PC-9 (cell line): Measurements from ENCODE around the gene CYP11A1. TPM values are rescaled to one million over a fixed set of nuclear protein-coding genes. Genes with fewer than 3 reads are reported as not detected.

ENCODE experiments used
- BruUV-seq: library from RNA; stranded (reverse); fragments of 400-500 nt; replicated peaks from 2 replicates; lab custom pipeline; 2021; lab: Mats Ljungman, UMichigan
- CTCF ChIA-PET: fragments of 300-600 bp; sonication (Branson Sonifier 250); formaldehyde crosslinking; loops from one replicate; lab custom pipeline; 2022; ENCODE audit warnings: antibody characterized with exemption; lab: Charles Lee
- POLR2A ChIA-PET: fragments of 300-600 bp; sonication (Branson Sonifier 250); formaldehyde crosslinking; loops from one replicate; lab custom pipeline; 2022; ENCODE audit warnings: antibody characterized with exemption; ENCODE audit not compliant: unreplicated experiment; lab: Charles Lee
- DNase-seq, 2 experiments: peaks; one replicate each; pipeline versions ENCODE4 v3.0.0 to v3.0.0-alpha.2; 2015 to 2022; ENCODE audit warnings: mixed read lengths in 1 of 2
- H2AFZ ChIP-seq: fragments of 200-600 bp; sonication (generic); 2 replicates; pipeline ENCODE4 v1.8.1; 2017; ENCODE audit warnings: antibody characterized with exemption
- H3F3A ChIP-seq: fragments of 200-600 bp; sonication (generic); 2 replicates; pipeline ENCODE4 v1.8.1; 2017; ENCODE audit warnings: antibody characterized with exemption, mild to moderate bottlenecking, low read depth; ENCODE audit not compliant: insufficient read depth
- H3K27ac ChIP-seq: fragments of 200-600 bp; sonication (generic); 2 replicates; pipeline ENCODE4 v1.6.1; 2016; ENCODE audit warnings: mixed run types
- H3K27me3 ChIP-seq: fragments of 200-600 bp; sonication (generic); 2 replicates; pipeline ENCODE4 v1.6.1; 2016; ENCODE audit warnings: low read depth, mixed run types; ENCODE audit not compliant: insufficient read depth
- H3K36me3 ChIP-seq: fragments of 200-600 bp; sonication (generic); 2 replicates; pipeline ENCODE4 v1.6.1; 2016; ENCODE audit warnings: low read depth, mixed run types
- H3K4me1 ChIP-seq: fragments of 200-600 bp; sonication (generic); replicated peaks from 2 replicates; pipeline ENCODE4 v1.6.1; 2016; ENCODE audit warnings: mixed run types; ENCODE audit not compliant: insufficient read depth
- H3K4me2 ChIP-seq: fragments of 200-600 bp; sonication (generic); 2 replicates; pipeline ENCODE4 v1.6.1; 2017; ENCODE audit warnings: mixed run types
- H3K4me3 ChIP-seq: fragments of 200-600 bp; sonication (generic); 2 replicates; pipeline ENCODE4 v1.6.1; 2016; ENCODE audit warnings: mixed run types
- H3K79me2 ChIP-seq: fragments of 200-600 bp; sonication (generic); 2 replicates; pipeline ENCODE4 v1.6.1; 2017; ENCODE audit warnings: low read depth, mixed run types
- H3K9me2 ChIP-seq: fragments of 200-600 bp; sonication (generic); 2 replicates; pipeline ENCODE4 v1.8.1; 2017; ENCODE audit warnings: mild to moderate bottlenecking; ENCODE audit not compliant: insufficient read depth
- H3K9me3 ChIP-seq: fragments of 200-600 bp; sonication (generic); 2 replicates; pipeline ENCODE4 v1.8.1; 2016; ENCODE audit warnings: low read depth; ENCODE audit not compliant: insufficient read depth
- H4K20me1 ChIP-seq: fragments of 200-600 bp; sonication (generic); 2 replicates; pipeline ENCODE4 v1.8.1; 2017; ENCODE audit not compliant: insufficient read depth
- CTCF ChIP-seq: fragments of 200-600 bp; sonication (generic); conservative IDR thresholded peaks from 2 replicates; pipeline ENCODE4 v1.6.1; 2017; ENCODE audit warnings: mixed run types, antibody characterized with exemption, mild to moderate bottlenecking, moderate library complexity
- EZH2 ChIP-seq: fragments of 200-600 bp; sonication (generic); IDR thresholded peaks from 2 replicates; pipeline ENCODE4 v1.8.0; 2017; ENCODE audit warnings: antibody characterized with exemption, low read depth
- intact Hi-C: fragments of 100-400 bp; cut with micrococcal nuclease; formaldehyde crosslinking; loops from one replicate; pipeline ENCODE4 v1.10.0; 2022; ENCODE audit not compliant: unreplicated experiment
- total RNA-seq: library from RNA; stranded (reverse); gene quantifications from 2 replicates; pipeline ENCODE4 v1.2.3, GENCODE V29; 2021

The CYP11A1 gene
- total RNA-seq, 1 experiment from 2014 or later: 7.1 TPM

GRCh38 chr15:74397239-74398068, 30.0 kb upstream of the CYP11A1 start:
- H3K4me1 ChIP-seq: peaks cover 74% of the 10 kb centered on the region

GRCh38 chr15:74396445-74397238, 29.2 kb upstream of the CYP11A1 start:
- Histone ChIP-seq H3K9me3 (no peaks in the 10 kb centered on the region), H3K27ac (peak overlapping the region; percentile 98), H3K79me2 (0 out of 2 replicates have a peak, but pooled peaks cover 4% of the 10 kb centered on the region), H3K4me3 (no peak overlapping the region), H3K36me3 (no peaks in the 10 kb centered on the region), H3F3A (peaks cover 20% of the 10 kb centered on the region; the same call in 1 of the 2 replicates), H4K20me1 (no peaks in the 10 kb centered on the region), H3K4me2 (peak overlapping the region; percentile 76), H3K27me3 (no peaks in the 10 kb centered on the region), H3K9me2 (no peaks in the 10 kb centered on the region), H2AFZ (no peak overlapping the region), H3K4me1 (peaks cover 72% of the 10 kb centered on the region)
- ChIA-PET CTCF (interaction anchor here (1.0 kb wide), 2 partner anchors 12 to 23 kb away, joined by 3 to 4 read pairs; no protein-coding TSS in a partner anchor), POLR2A (interaction anchor here (0.6 to 1.4 kb wide), 7 partner anchors 8 to 1264 kb away, joined by 3 to 13 read pairs (median 8); partner anchors contain the start of gene SEMA7A)
- TSS peak; percentile 67 for BruUV-seq
- peak; percentile 84 to 95 for DNase-seq
- intact Hi-C loops: loop anchor here (1.0 to 2.0 kb wide), 3 partner anchors 8 to 24 kb away; no protein-coding TSS in a partner anchor
- no peak for TF ChIP-seq CTCF
- TF ChIP-seq EZH2: no peak

More at GRCh38 chr15:74397239-74398068, 30.0 kb upstream of the CYP11A1 start:
- Histone ChIP-seq H4K20me1 (no peaks in the 10 kb centered on the region), H3K9me2 (no peaks in the 10 kb centered on the region), H3K79me2 (0 out of 2 replicates have a peak, but pooled peaks cover 4% of the 10 kb centered on the region), H3K9me3 (no peaks in the 10 kb centered on the region), H3F3A (peaks cover 20% of the 10 kb centered on the region; the same call in 1 of the 2 replicates), H3K4me2 (peak overlapping the region; percentile 76), H3K36me3 (no peaks in the 10 kb centered on the region), H3K27ac (peak overlapping the region; percentile 98), H3K4me3 (0 out of 2 replicates have a peak overlapping the region, but pooled peaks have one; percentile 22), H2AFZ (no peak overlapping the region), H3K27me3 (no peaks in the 10 kb centered on the region)
- CTCF ChIA-PET: interaction anchor here (0.6 to 1.0 kb wide), 3 partner anchors 12 to 22 kb away, joined by 3 to 4 read pairs (median 3); no protein-coding TSS in a partner anchor
- intact Hi-C loops: loop anchor here (1.0 to 2.0 kb wide), 3 partner anchors 9 to 23 kb away; no protein-coding TSS in a partner anchor
- TSS peak; percentile 86 for BruUV-seq
- TF ChIP-seq EZH2: no peak
- no peak for TF ChIP-seq CTCF
- peak in 1 of 2 experiments; percentile 51 for DNase-seq
- POLR2A ChIA-PET: interaction anchor here (0.6 to 1.4 kb wide), 7 partner anchors 9 to 1264 kb away, joined by 3 to 13 read pairs (median 8); partner anchors contain the start of gene SEMA7A

DNA sequence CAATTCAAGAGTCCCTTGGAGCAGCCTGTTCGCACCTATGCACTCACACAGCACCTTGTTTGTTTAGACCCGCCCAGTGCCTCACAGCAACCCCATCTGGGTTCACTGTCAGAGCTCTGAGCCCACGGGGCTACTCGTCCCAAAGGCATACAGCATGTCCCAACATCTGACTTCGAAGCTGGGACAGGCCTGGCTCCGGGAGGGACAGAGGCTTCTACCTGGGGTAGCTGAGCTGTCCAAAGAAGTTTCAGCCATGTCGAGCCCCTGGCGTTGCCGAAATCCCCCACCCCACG, 28.6 kb upstream of the CYP11A1 start:
- Histone ChIP-seq H3K36me3 (no peaks in the 10 kb centered on the region), H3K4me2 (peak overlapping the region; percentile 76), H3K27ac (peak overlapping the region; percentile 98), H3K79me2 (0 out of 2 replicates have a peak, but pooled peaks cover 4% of the 10 kb centered on the region), H3K9me2 (no peaks in the 10 kb centered on the region), H3K9me3 (no peaks in the 10 kb centered on the region), H3K27me3 (no peaks in the 10 kb centered on the region), H3F3A (peaks cover 19% of the 10 kb centered on the region; the same call in 1 of the 2 replicates), H2AFZ (no peak overlapping the region), H4K20me1 (no peaks in the 10 kb centered on the region), H3K4me1 (peaks cover 72% of the 10 kb centered on the region), H3K4me3 (no peak overlapping the region)
- POLR2A ChIA-PET: interaction anchor here (0.7 to 1.4 kb wide), 3 partner anchors 8 to 26 kb away, joined by 3 to 9 read pairs (median 5); no protein-coding TSS in a partner anchor
- no TSS peak for BruUV-seq
- CTCF ChIA-PET: no interaction called here
- intact Hi-C loops: loop anchor here (2.0 kb wide), 1 partner anchor 13 kb away; no protein-coding TSS in a partner anchor
- TF ChIP-seq CTCF (no peak), EZH2 (no peak)
- DNase-seq: no peak
